HG03520 (cell line): ENCODE measurements around the gene AK8.
A peak's percentile ranks its signal among the peaks of the same experiment; 100 is the strongest.

ENCODE experiments used
- ATAC-seq: cut with Tn5 transposase; IDR thresholded peaks from one replicate; pipeline ENCODE4 v1.9.1; 2021; ENCODE audit warnings: mild to moderate bottlenecking, moderate library complexity; ENCODE audit not compliant: unreplicated experiment

Gene AK8, protein sequence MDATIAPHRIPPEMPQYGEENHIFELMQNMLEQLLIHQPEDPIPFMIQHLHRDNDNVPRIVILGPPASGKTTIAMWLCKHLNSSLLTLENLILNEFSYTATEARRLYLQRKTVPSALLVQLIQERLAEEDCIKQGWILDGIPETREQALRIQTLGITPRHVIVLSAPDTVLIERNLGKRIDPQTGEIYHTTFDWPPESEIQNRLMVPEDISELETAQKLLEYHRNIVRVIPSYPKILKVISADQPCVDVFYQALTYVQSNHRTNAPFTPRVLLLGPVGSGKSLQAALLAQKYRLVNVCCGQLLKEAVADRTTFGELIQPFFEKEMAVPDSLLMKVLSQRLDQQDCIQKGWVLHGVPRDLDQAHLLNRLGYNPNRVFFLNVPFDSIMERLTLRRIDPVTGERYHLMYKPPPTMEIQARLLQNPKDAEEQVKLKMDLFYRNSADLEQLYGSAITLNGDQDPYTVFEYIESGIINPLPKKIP

DNA sequence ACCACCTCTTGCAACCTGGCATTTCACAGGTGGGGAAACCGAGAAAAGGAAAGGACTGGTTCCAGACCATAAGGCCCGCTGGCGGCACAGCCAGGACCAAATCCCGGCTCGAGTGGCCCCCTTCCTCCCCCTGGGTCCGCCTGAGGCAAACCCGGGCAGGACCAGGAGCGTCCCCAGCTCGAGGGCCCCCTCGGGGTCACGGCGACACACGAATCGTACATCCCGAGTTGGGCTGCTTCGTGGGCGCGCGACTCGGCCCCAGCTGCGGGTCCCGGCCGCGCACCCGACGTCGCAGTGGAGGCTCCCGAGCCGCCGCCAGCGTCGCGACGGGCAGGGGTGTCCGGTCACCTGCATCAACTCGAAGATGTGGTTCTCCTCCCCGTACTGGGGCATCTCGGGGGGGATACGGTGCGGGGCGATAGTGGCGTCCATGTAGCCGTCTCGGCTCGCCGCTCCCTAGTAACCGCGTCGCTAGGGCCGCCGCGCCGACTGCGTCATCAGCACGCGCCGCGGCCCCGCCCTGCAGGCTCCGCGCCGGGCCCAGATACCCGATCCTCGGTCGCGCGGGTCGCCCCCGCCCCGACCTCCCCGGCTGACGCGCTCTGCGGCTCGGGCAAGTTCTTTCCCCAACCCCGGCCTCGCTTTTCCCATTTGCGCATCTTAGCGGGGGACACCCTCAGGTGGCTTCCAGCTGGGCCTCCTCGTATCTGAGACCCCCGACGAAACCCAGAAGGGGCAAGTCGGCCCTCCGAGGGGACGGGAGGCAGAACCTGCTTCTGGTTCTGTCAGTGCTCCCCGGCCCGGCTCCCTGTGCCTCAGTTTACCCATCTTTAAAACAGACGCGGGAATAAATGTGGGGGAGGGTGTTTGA lies at the start of gene AK8:
Gene AK8 (minus strand): TSS at position 461 of the 871 bp plus-strand sequence. CDS start 29 bp downstream, at position 432.
- peak; percentile 53 for ATAC-seq

DNA sequence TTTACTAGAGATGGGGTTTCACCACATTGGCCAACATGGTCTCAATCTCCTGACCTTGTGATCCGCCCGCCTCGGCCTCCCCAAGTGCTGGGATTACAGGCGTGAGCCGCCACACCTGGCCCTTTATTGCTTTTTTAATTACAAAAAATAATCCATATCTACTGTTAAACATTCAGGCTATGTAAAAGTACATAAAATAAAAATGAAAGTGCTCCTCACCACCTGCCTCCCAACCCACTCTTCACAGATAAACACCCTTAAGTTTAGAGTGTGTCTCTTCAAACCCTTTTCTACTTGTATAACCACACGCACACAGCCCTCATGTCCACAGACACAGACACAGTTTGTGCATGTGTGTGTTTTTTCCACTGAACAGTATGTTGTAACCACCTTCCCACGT lies 49.6 kb upstream of the AK8 start:
- ATAC-seq, result no peak

DNA sequence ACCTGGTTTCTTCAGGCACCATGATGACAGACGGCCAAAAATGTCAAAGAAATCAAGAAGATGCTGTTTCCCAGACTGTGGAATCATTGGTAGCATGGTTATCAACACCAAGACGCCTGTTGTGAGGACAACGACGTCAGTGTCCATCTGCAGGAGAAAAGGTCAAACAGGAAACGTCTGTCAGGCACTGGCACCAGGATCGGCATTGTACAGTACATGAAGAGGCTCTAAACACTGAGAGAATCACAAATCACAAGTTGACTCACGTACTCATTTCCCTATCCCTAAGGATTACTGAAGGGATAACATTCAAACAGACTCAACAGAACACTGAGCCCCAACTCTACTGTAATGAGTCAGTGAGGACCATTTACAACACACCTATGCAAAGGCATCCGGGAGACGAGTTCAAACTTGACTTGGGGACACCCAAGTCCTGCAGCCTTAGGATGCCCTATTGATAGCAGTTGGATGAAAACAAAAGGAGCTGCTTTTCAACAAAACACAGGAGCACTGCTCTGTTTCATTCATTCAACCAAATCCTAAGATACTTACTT lies 45.3 kb upstream of the AK8 start:
- no peak for ATAC-seq

DNA sequence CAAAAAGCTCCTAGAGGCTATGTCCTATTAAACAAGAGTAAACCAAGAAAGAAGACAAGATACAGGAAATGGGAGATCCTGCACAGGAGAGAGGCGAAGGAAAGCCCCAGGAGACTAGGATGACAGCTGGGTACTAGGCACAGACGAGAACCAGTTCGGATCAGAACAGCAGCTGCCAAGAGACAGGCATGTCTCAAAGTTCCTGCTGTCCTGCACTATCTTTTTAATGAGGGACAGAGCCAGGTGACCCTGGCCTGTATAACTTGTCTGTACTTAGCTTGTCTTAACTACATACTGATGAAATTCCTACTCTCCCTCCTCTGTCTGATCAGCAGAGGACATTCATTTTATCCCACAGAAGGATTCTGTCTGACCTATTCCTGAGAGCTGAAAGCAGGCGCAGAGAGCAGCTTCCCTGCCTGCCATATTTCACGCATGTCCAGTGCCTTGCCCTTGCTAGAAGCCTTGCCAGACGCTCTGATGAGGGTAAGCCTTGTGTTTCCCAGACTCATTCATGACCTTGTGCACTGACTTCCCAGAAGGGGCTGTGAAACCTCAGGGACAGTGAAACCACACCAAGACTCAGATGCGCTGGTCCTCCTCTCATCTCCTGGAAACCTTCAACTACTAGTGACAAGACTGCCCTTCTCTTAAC lies 41.7 kb upstream of the AK8 start:
- ATAC-seq, result no peak

DNA sequence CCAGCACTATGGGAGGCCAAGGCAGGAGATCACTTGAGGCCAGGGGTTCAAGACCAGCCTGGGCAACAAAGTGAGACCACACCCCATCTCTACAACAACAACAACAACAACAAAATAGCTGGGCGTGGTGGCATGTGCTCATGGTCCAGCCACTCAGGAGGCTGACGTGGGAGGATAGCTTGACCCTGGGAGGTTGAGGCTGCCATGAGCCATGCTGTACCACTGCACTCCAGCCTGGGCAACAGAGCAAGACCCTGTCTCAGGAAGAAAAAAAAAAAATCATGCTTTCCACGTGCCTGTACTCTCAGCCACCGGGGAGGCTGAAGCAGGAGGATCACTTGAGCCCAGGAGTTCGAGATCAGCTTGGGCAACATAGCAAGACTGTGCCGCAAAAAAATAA lies 36.8 kb upstream of the AK8 start:
- no peak for ATAC-seq

DNA sequence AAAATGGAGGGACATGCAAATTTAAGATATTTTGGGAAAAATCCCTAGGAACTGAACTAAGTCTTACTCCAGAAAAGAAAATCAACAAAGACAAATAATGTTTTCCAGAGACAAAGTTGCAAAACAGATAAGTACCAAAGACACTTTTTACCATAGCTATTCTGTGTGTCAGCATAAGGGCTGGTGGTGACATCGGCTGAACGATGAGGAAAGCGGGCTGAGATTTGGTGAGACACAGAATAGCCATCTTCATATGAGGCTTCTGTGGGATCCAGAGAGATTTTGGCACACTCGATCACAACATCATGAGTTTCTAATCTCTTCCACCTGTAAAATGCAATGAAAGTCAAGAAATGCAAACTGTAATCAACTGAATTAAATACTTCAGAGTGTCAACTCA lies 34.0 kb upstream of the AK8 start:
- no peak for ATAC-seq

DNA sequence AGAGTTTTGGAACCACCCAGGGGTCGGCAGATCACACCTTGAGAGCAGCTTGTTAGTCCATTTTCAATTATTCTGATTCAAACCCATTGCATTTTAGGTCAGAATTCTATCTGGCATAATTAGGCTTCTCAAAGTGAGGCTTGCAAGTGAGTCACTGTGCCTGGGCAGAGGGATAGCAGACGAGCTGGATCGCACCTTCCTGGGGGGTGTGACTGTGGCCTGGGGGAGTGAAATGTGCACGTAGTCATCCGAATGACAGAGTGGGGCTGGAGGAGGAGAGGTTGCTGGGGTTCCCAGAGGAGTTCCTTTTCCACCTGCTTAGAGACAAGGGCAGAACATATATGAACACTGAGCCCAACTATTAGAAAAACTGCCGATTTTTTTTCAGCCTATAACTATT lies 32.3 kb upstream of the AK8 start:
- ATAC-seq, result no peak

DNA sequence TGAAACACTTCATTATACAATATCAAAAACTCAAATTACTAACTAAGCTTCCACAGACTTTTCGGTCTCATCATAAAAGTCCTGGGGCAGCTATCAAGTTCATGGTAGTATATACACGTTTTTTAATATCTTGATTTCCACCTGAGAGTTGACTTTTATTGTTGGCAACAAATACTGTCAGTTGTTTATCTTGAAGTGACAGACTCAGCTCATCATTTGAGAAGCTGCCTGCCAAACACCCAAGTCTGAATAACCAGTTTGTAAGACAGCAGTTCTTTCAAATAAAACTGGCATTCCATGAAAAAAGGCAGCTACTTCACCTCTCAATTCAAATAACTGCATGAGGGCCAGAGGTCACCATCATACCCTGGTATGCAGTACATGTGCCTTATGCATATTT lies 31.2 kb upstream of the AK8 start:
- no peak for ATAC-seq

DNA sequence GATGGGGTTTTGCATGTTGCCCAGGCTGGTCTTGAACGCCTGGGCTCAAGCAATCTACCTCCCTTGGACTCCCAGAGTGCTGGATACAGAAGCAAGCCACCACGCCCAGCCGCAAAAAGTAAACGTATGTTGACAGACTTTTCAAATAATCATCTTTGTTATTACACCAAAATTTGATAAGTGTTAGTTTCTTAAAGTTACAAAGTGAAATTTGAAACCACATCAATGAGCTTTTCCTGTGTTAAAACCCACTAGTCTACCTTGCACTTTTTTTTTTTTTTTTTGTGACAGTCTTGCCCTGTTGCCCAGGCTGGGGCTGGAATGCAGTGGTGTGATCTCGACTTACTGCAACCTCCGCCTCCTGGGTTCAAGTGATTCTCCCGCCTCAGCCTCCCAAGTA lies 30.6 kb upstream of the AK8 start:
- ATAC-seq, result no peak

DNA sequence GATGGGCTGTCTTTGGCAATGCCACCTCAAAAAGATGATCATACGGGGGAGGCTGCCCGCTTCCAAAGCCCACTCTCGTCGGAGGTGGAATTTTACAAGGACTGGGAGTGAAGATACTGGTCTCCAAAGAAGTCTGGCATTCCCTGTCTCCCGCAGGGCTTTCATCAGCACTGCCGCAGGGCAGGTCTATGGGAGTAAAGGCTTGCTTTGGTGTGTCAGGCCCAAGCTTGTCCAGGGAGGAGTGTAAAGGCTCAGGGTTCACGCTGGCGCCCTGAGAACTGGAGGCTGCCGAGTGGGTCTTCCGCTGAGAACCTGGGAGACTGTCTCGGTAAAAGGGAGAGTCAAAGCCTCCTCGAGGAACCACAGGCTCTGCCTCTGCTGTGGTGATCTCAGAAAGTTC lies 27.6 kb upstream of the AK8 start:
- ATAC-seq, result no peak

DNA sequence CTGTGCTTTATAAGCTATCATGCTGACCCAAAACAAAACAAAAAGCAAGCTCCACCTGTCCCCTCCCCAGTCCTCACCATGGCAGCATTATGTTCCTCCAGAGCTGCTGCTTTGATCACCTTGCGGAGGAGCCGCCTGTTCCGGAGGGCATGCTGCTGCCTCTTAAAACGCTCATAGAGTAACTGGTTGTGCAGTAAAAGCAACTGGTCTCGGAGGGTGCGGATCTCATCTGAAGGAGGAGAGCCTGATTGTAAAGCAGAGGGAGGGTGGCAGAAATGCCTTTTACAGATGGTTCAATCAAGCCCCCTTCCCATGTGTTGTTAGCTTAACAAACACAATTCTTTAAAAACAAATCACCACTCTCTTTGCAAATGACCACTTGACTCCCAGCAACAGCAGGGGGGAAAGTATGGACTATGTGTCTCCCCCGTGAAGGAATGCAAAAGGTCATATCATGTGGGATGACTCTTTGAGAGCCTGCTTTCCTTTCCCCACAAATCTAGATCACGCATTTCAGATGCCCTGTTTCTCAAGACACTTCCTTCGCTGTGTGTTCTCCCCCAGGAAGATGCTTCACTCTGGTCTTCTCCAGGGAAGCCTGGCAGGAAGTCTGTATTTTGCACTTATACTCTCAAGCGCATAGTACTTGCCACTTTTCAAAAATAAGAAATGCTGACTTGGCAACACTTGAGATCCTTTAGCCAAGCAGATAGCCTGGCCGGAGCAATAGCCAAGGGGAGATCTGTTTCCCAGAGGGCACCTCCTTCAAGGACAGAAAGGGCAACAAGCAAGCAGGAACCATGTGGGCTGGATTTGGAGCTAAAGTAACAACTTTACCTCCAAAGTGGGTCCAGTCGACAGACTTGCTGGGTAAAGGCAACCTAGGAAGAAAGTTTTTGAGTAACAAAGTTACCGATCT lies 25.7 kb upstream of the AK8 start:
- ATAC-seq, result no peak

DNA sequence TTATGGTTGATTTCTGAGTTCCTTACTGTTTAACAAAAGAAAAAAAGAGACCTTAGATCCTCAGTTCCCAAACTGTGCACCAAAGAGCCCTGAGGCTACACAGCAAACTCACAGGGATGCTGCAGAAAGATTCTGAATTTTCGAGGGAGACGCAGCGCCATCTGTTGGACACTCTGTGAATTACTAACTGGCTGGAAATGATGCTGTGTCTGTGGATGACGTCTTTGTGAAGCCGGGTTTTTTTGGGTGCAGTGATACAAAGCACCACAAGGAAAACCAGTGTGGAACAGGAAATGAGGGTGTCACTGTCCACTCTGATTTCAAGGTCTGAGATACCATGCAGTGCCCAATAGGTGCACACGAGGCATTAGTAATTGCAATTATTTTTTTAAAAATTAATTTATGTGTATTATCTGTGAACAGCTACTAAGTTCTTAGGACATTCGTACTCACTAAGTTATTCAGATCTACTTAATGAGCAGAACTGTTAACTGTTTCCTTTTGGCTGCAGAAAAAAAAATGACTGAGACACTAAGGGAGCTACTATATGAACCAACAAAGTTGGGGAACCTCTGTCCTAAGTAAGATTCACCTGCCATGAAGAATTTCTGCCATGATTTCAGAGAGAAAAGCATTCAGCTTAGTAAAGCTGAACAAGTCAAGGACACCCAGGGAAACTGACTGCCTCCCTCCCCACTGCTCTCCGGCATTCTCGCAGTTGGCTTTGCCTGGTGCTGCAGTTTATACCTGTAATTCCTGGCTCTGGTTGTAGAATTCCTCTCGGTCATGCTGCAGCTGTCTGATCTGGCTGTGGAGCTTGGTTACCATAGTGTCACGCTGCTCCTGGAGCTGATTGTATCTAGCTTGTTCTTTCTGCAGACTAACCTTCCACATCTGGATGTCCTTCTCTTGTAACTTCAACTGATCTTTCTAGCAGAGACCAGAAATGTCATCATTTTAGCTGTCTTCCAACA lies 24.1 kb upstream of the AK8 start:
- peak; percentile 63 for ATAC-seq

DNA sequence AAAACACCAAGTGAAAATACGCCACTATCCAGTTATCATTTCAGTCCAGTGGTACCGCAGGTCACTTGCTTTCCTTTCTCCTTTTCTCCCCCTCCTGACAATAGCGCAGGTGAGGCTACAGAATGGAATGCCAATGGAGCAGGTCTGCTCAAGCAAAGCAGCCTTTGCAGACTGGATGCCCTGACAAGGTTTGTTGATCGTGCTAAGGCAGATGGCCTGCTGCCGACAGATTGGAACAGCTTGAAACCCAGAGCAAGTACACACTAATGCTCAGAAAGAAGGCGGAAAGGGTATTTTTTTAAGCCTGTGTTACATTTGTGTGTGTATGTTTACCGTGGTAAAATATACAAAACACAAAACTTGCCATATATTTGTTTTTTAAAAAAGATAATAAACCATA lies 20.0 kb upstream of the AK8 start:
- ATAC-seq, result no peak

DNA sequence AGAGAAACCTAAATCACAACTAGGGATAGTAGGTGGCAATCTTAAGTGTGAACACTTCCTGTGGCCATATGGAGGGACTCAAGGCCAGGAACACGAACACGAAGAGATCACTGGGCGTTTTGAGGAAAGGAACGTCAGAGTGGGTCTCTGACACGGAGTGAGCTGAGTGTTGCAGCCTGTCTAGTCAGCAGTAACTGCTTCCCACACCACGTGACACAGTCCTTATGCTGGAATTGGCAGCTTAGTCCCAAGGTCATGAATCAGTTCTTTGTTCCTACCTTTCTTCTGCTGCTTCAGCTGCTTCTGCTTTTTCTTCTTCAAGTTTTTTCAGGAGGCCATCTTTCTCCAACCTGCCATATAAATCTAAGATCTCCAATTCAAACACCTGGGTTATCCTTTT lies 18.8 kb upstream of the AK8 start:
- no peak for ATAC-seq

DNA sequence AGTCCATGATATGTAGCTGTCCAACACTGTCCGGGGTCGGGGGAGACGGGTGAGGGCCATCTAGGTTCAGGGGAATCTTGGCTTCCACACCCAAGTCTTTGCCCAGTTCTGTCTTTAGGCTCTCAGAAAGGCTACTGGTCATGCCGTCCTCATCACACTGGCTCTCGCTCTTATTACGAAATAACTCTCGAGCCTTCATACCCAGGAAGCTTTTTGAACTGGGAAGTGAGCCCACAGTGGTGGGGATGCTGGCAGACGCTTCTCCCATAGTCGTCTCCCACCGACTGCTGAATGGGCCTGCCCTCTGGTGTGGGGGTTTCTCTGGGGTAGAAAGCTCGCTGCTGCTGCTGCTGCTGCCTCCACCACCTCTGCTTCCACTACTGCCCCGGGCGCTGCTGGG lies 18.2 kb upstream of the AK8 start:
- no peak for ATAC-seq

DNA sequence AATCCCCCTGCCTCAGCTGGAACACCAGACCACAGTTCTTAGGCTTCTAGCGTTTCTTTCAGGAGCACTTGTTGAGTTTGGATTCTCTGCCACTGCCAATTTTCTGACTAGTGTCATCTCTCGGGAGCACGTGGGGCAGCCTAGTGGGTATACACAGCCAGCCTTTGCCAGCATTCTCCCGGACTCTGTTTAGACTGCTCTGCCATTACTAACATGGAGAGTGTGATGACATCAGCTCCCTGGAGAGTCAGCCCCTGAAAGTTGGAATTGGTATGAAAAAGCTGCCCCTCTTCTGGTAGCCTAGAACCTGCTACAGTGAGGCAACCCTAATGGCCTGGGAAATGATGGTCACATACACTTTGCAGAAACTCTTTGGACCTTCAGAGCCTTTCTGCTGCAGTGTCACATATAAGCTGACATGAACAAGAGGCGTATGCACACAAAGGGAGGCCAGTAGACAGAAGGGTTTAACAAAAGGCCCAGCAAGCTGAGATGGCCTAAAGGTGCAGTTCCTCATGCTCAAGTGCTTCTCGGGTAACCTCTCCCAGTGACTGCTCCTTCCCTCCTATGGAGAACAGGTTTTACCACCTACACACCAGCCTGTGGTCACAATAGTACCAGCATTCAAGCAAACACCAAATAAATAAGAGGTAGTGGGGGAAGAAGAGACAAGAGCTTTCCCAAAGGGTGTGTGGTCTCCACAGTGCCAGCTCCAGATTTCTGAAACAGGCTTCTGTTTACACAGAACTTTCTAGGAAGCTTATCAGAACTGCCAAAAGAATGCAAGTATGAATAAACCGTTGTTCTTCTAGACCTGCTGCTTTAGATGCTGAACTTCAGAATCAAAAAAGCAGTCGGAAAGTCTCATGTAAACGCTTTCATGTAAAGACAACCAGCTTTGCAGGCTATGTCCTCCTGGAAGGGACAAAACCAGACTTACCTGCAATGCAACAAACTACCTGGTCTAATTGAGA lies 17.1 kb upstream of the AK8 start:
- no peak for ATAC-seq

DNA sequence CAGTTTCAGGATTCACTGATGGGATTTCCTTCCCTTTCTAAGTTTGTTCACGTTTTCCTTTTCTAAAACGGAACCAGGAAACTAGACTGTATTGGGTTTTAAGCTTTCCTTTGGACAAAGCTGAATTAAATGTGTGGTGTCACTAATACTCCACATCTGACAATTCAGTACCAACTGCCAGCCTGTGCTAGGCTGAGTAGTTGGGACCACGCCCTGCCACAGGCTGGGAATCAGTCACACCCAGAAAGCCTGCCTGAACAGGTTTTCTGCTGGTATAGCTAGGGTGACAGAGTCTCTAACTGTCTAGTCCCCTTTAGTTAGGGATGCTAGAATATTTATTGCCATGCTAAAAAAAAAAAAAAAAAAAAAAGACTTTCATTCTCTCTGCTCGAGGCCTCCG lies 16.3 kb upstream of the AK8 start:
- no peak for ATAC-seq

DNA sequence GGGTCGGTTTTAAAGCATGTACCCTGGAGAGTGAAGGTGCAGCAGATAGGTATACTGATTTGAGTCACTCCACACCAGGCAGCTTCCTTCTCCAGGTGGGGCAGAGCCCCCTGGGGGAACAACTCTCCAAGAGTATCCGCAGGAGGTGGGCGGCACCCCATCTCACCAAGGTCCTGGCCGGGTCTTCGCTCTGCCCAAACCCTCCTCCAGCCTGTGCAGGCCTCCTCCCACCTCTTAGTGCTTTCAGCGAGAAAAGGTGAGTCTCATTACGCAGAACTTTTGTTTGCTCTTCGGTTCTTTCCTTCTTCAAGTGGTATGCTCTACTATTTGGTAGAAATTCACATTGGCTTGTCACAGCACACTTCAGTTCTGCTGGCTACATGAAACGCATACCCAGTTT lies 14.3 kb upstream of the AK8 start:
- ATAC-seq, result no peak
